Measurements from ENCODE around the gene CACNA1G.

DNA sequence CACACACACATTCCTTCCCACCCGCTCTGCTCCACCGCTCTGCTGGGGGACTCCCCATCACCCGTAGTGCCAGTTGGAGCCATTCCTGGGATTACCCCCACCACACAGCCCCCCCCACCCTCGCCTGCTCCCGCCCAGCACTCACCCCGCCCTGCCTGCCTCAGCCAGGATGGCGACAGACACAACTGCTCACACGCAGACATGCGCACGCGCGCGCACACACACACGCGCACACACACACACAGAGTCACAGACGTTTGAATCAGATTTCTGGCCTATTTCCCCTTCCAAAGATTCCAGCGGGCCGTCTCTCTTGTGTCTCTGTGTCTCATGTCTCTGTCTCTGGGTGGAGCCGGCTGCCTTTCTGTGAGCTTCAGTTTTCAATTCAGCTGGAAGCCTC, 4.4 kb downstream of the CACNA1G start:
- TF ChIP-seq, protein P1, sequence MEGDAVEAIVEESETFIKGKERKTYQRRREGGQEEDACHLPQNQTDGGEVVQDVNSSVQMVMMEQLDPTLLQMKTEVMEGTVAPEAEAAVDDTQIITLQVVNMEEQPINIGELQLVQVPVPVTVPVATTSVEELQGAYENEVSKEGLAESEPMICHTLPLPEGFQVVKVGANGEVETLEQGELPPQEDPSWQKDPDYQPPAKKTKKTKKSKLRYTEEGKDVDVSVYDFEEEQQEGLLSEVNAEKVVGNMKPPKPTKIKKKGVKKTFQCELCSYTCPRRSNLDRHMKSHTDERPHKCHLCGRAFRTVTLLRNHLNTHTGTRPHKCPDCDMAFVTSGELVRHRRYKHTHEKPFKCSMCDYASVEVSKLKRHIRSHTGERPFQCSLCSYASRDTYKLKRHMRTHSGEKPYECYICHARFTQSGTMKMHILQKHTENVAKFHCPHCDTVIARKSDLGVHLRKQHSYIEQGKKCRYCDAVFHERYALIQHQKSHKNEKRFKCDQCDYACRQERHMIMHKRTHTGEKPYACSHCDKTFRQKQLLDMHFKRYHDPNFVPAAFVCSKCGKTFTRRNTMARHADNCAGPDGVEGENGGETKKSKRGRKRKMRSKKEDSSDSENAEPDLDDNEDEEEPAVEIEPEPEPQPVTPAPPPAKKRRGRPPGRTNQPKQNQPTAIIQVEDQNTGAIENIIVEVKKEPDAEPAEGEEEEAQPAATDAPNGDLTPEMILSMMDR (IDR thresholded peaks at IDR 0.05), result no peak
- TF ChIP-seq POLR2A (IDR thresholded peaks at IDR 0.05), result no peak

Measured in right lobe of liver (tissue), 4 donors.